Erythroblast (primary cell): ENCODE results near the gene TMEM181.
"Not testable (repeated sequence)": the region's sequence is repeated elsewhere in the genome, so short reads cannot be mapped to it uniquely, and the experiment has no call there.

Source experiments
- DNase-seq, 2 experiments: peaks; one replicate each; lab custom pipeline; 2025; lab: John Stamatoyannopoulos, UW
- GATA1 ChIP-seq: IDR thresholded peaks from 2 replicates; pipeline ENCODE4 v1.6.1; 2011; ENCODE audit warnings: low read depth, mild to moderate bottlenecking, control low read depth, low read length, moderate library complexity
- POLR2A ChIP-seq: IDR thresholded peaks from 2 replicates; pipeline ENCODE4 v1.6.1; 2011; ENCODE audit warnings: mild to moderate bottlenecking, low read length

Gene TMEM181

DNA sequence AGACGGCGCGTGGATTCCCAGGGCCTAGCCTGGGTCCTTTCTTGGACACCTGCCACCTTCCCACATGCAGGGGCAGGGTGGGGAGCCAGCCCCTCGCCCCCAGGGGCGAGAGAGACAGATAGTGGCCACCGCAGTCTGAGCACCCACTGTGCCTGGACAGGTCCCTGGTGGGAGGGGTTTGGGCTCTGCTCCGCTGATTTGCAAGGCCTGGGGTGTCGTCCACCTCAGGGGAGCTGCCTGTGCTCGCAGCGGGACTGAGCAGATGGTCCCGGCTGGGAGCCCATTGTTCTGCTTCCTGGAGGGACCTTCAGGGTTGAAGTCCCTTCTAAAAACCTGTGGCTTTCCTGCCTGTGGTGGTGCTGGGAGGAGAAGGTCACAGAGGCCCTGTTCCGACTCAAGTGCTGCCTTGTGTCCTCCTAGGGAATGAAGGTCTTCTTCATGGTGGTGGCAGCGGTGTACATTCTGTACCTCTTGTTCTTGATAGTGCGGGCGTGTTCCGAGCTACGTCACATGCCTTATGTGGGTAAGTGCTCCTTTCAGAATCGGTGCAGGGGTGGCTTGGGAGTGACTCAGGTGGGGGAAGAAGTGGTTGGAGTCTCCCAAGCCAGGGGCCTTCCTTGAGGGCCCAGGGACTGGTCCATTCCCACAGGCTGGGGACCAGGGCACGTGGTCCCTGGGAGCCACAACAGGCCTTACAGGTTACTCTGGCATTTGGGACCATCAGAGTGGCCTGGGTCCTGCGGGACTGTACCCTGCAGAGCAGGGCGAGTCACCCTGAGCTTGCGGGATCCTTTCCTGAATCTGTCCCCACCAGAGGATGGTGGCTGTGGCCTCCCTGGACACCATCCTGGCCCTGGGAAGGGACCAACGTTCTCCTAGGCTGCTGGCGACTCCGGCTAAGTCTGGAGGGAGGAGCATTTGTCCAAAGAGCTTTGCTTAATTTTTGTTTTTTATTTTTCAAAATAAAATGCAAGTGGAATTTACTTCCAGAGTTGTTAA lies 65.1 kb downstream of the TMEM181 start:
- no peak for DNase-seq
- no peak for TF ChIP-seq GATA1
- TF ChIP-seq POLR2A, result no peak

DNA sequence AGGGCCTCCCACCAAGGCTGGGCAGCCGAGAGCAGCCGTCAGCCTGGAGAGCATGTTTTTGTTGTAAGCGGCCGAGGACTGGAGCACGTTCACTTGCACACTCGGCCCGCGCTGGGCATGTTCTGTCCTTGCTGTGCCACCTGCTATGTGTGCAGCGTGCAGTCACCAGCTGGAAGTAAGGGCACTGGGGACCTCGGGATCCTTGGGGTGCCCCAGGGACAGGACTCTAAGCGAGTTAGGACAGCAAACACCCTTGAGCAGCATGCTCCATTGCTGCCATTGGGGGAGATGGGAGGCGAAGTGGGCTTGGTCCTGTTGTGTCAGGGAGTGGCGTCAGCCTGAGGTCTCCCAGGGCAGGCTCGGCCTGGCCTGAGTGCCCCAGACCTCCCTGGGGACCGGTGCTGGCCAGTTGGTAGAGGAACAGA lies 66.0 kb downstream of the TMEM181 start:
- TF ChIP-seq POLR2A, result no peak
- no peak for TF ChIP-seq GATA1
- DNase-seq, result no peak

DNA sequence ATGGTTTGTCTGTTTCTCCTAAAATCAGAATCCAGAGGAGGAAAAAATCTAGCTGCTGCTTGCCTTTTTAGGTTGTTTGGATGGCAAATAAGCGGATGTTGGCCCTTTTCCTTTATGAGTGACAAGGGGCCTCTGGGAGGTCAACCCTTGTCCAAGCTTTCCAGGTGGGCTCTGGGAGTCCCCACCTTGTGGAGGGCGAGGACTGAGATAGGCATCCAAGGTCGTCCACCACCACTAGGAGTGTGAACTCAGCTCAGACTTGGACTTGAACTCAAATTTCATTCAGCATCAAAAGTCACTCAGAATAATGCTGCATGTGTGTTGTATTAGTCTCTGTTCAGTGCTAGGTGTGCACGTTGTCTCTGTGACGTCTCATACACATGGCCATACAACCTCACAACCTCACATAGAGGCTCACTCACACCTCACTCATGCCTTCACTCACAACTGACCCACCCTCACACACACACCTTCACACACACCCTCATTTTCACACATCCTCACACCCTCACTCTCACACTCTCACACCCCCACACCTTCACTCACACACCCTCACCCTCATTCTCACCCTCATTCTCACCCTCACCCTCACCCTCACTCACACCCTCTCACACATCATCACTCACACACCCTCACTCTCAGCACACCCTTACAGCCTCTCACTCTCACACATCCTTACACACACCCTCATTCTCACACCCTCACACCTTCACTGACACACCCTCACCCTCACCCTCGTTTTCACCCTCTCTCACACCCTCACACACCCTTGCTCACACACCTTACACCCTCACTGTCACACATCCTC lies 66.7 kb downstream of the TMEM181 start:
- DNase-seq, result no peak
- TF ChIP-seq POLR2A (no peak), GATA1 (no peak)

DNA sequence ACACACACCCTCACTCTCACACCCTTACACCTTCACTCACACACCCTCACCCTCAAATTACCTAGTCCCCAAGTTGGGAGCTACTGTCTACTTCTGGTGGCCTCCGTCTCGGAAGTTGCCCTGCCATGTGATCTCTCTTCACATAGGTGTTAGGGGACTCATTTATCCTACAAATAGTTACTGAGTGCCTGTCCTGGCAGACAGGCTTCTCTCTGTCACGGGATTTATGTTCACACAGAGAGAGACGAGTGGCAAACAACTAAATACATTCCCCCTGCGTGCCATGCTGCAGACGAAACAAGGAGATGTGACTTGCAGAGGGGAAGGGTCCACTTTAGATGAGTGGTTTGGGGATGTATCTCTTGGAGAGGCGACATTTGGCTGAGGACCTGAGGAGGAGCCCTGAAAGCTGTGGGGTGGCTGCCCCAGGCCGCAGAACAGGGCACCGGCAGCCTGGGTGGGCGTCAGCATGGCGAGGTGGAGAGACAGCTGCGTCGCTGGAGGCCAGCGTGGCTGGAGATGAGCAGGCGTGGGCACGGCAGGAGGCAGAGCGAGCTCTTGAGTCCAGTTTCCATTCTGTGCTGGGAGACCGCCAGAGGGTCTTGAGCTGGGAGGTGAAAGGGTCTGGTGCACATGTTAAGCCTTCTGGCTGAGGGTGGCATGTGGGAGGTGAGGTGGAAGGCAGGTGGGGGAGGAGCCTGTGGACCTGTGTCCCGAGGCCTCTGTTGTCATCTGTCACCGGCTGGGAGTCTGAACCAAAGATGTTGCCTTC lies 67.5 kb downstream of the TMEM181 start:
- no peak for DNase-seq
- TF ChIP-seq GATA1, result no peak
- no peak for TF ChIP-seq POLR2A

DNA sequence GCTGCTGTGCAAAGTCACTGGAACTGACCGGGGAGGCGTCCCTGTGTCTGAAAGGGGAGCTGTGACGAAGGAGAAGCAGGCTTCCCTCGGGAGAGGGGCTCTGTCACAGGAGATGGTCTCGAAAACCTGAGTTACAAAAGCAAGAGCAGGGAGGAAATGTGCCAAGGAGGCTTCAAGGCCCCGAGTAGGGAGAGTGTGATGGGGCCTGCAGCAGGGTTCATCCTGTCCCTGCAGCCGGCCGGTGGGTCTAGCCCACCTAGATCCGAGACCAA lies 68.0 kb downstream of the TMEM181 start:
- no peak for DNase-seq
- TF ChIP-seq POLR2A, result no peak
- no peak for TF ChIP-seq GATA1

DNA sequence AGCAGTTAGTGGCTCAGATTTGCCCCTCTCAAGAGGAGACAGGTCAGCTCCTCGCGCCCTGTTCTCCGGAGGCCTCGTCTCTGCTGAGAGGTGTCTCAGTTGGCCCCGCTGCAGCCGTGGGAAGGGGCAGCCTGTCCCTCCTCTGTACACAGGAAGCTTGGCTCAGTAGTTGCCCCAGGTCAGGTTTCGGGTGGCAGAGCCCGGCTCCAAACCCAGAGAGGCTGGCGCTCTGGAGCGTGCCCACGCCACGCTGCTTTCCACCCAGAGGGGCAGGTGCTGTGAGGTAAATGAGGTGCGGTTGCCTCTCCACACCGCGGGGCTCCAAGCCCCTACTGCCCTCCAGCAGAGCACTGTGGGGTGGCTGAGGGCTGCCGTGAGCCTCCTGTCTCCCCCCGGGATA lies 68.7 kb downstream of the TMEM181 start:
- no peak for DNase-seq
- TF ChIP-seq GATA1 (no peak), POLR2A (no peak)

- DNase-seq, result no peak
- TF ChIP-seq GATA1 (no peak), POLR2A (no peak)
Observed at GRCh38 chr6:158629367-158630221, 69.7 kb downstream of the TMEM181 start.

DNA sequence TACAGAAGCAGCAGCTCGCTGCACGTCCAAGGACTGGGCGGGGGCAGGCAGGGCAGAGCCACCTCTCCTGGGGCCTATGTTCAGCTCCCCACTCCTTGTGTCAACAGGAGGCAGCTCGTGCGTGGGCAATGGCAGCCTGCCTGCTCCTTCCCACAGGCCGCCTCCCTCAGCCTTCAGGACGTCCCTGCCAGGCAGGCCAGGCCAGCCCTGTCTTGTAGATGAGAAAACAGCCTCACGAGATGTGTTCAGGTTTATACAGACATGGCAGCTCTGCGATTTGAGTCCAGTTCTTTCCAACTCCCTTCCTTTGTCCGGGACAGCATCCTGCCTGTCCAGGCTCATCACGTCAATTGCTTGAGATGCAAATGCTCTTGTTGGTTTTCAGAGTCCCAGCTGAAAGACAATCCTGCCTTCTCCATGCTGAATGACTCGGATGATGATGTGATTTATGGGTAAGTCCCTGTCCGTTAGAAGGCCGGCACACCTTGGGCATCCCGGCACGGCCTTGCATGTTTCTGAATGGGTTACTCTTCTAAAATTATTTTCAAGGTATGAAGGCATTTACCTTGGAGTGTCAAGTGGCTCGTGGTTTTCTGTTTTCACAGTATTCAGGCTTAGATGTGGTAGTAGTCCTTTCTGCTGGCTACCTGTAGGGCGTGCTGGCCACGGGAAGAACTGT lies 71.2 kb downstream of the TMEM181 start:
- TF ChIP-seq POLR2A (no peak), GATA1 (no peak)
- DNase-seq, result no peak

GRCh38 chr6:158631678-158632537 lies 72.0 kb downstream of the TMEM181 start:
- peak in 1 of 2 experiments; percentile 38 for DNase-seq
- no peak for TF ChIP-seq GATA1
- no peak for TF ChIP-seq POLR2A

DNA sequence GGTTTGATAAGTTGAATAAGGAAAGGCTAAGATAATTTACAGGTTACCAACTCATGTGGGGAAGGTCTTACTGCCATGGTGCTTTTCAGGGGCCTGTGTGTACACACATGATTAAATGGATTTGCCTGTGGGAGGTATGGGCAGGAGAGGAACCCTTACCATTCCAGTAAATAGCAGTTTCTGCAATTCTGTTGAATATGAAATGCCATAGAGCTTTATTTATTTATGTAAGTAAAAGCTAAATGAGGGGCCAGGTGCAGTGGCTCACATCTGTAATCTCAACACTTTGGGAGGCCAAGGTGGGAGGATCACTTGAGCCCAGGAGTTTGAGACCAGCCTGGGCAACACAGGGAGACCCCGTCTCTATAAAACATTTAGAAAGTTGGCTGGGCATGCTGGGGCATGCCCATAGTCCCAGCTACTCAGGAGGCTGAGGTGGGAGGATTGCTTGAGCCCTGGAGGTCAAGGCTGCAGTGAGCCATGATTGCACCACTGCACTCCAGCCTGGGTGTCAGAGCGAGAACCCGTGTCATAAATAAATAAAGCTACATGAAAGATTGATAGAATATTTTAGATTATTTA lies 72.7 kb downstream of the TMEM181 start:
- not testable (repeated sequence) for DNase-seq

DNA sequence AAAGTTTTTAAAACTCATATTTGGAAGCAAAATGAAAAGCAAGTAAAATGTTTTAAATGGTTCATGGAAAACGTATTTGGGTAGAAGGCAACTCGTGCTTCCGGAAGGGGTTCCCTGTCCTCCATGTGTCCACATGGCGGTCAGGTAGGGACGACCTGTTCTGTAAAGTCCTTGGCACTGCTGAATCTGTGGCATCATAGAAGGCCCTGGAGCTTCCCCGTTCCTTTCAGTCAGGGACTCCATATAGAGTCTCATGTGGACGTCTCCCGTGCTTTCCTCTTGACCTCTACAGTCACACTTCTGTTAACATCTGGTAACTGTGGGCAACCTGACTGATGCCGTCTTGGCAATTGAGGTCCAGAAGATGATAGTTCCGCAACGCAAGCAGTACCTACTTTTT lies 73.2 kb downstream of the TMEM181 start:
- TF ChIP-seq GATA1, result no peak
- TF ChIP-seq POLR2A, result no peak
- DNase-seq, result no peak
